Heart right ventricle (tissue), 16 donors: Measurements from ENCODE around the gene EDEM1. TPM values are rescaled to one million over a fixed set of nuclear protein-coding genes. Genes with fewer than 3 reads are reported as not detected.
"Not testable (repeated sequence)": the region's sequence is repeated elsewhere in the genome, so short reads cannot be mapped to it uniquely, and the experiment has no call there.

ENCODE experiments used
- ATAC-seq, 8 donors: fragments of 200-7000 bp; cut with Tn5 transposase; one replicate each; pipeline ENCODE4 v1.9.1; 2020; ENCODE audit warnings: mild to moderate bottlenecking in 8 of 8, moderate library complexity in 8 of 8, moderate number of reproducible peaks in 1 of 8
- DNase-seq, 2 donors: peaks; one replicate each; pipeline ENCODE4 v3.0.0-alpha.2; 2020
- H3K27ac ChIP-seq, 10 donors: fragments of 200-600 bp; sonication (generic) in 2 of 10; one replicate each; pipeline versions ENCODE4 v1.5.0 to v1.8.0; 2020 to 2022; ENCODE audit warnings: mild to moderate bottlenecking in 3 of 10
- H3K27me3 ChIP-seq, 7 donors: fragments of 200-600 bp; one replicate each; pipeline ENCODE4 v1.8.0; 2021 to 2022; ENCODE audit warnings: mild to moderate bottlenecking in 2 of 7
- H3K36me3 ChIP-seq, 9 donors: fragments of 200-600 bp; sonication (generic) in 1 of 9; one replicate each; pipeline versions ENCODE4 v1.5.0 to v1.8.0; 2020 to 2022; ENCODE audit warnings: mild to moderate bottlenecking in 2 of 9
- H3K4me1 ChIP-seq, 9 donors: fragments of 200-600 bp; sonication (generic) in 1 of 9; one replicate each; pipeline versions ENCODE4 v1.5.0 to v1.8.0; 2020 to 2022; ENCODE audit warnings: mild to moderate bottlenecking in 4 of 9
- H3K4me3 ChIP-seq, 10 donors: fragments of 200-600 bp; sonication (generic) in 2 of 10; one replicate each; pipeline versions ENCODE4 v1.5.0 to v1.8.0; 2020 to 2022; ENCODE audit warnings: mild to moderate bottlenecking in 7 of 10, moderate library complexity in 2 of 10
- H3K9me3 ChIP-seq, 11 donors: fragments of 200-600 bp in 10 of 11; sonication (generic) in 2 of 11; one replicate each; pipeline versions ENCODE4 v1.5.0 to v1.8.0; 2013 to 2022; ENCODE audit warnings: mild to moderate bottlenecking in 2 of 11, control low read depth in 1 of 11, moderate library complexity in 1 of 11
- CTCF ChIP-seq, 9 donors: fragments of 200-600 bp; sonication (generic) in 2 of 9; IDR thresholded peaks; one replicate each; pipeline versions ENCODE4 v1.5.0 to v1.8.0; 2021 to 2022; ENCODE audit warnings: antibody characterized with exemption in 9 of 9, mild to moderate bottlenecking in 5 of 9, moderate library complexity in 1 of 9
- WGBS, 2 donors: extraction: QIAGEN DNeasy Blood & Tissue Kit; methylation state at CpG; one replicate each; pipeline ENCODE4 v1.1.7; 2013; ENCODE audit warnings: inconsistent platforms in 1 of 2; 5-methylcytosine and 5-hydroxymethylcytosine counted together
- intact Hi-C, 10 donors: fragments of 100-400 bp; cut with DNase I; formaldehyde crosslinking; loops; one replicate each; pipeline versions ENCODE4 v1.11.1 to v1.14.2; 2022
- polyA plus RNA-seq, 2 donors: library from polyadenylated mRNA; stranded (reverse); fragments of 200-250 nt; gene quantifications; one replicate each; pipeline ENCODE4 v1.2.3, GENCODE V29; 2013
- total RNA-seq, 10 donors: library from RNA; stranded (reverse); fragmentation: NEBNext Ultra II Directional in 3 of 10; extraction: Animal tissue kit (Norgen Biotek cat#: 25700) in 3 of 10; gene quantifications; one replicate each; pipeline versions ENCODE4 v1.2.1 to v1.2.4, GENCODE V29; 2021 to 2023
- donor health status: Arrhythmogenic right ventricular cardiomyopathy.
- donor health status: ischemic (EF 13 %, LVEDD 7.1; RV severe dilation, severe dysfunction).
- donor health status: healthy with polysubstance abuse.
- donor health status: DM: no; HTN: yes; CAD: no.
- donor health status: DM: no; HTN: no; CAD: no.
- donor health status: ischemic (EF 25% LVEDD 6.9; RV normal size, moderate dysfunction).
- donor health status: ischemic (EF 25% LVEDD 5.7; RV mildly dilated, moderate dysfunction).
- donor health status: healthy.
- donor health status: DM: yes; HTN: yes; CAD: no.
- donor health status: Ischemic cardiomyopathy.
- donor health status: ischemic (EF 35%, LVEDD 5.7; RV mildly dilated, moderate dysfunction).
- donor health status: nonischemic (EF 11% LVEDD 7.7; RV severe dilation, severe dysfunction).
- donor health status: DM: yes; HTN: yes; CAD: no.
- donor health status: PGD.
- donor health status: ischemic (EF 29% LVEDD 5.4; RV normal size, mild dysfunction).
- donor health status: nonischemic (EF 23%, LVEDD 6.1; RV moderate dilation, normal function).

EDEM1 gene
- total and polyA plus RNA-seq, 12 donors = 2.2 to 19.0 (median 9.1) TPM

- ATAC-seq (no peak), DNase-seq (no peak)
- intact Hi-C loops = no loop called here
- peaks cover 0 to 2% (median 0%) of the 10 kb centered on the region in 11 donors for H3K9me3 ChIP-seq
- no peak overlapping the region for H3K27ac ChIP-seq
- H3K27me3 ChIP-seq = peaks cover 0 to 5% (median 0%) of the 10 kb centered on the region in 7 donors
- no peaks in the 10 kb centered on the region for H3K36me3 ChIP-seq
- WGBS, 2 donors = 61 to 67% methylated on average over 5 of the region's 5 CpGs
- no peak for TF ChIP-seq CTCF (IDR thresholded peaks at IDR 0.05)
- no peak overlapping the region for H3K4me3 ChIP-seq
- no peaks in the 10 kb centered on the region for H3K4me1 ChIP-seq
Observed at GRCh38 chr3:5238545-5238944, 51.0 kb downstream of the EDEM1 start.

GRCh38 chr3:5239602-5240001 is 52.1 kb downstream of the EDEM1 start:
- Histone ChIP-seq H3K4me3 (no peak overlapping the region), H3K27me3 (peaks cover 0 to 5% (median 0%) of the 10 kb centered on the region in 7 donors), H3K27ac (no peak overlapping the region), H3K36me3 (no peaks in the 10 kb centered on the region), H3K9me3 (peaks cover 0 to 9% (median 0%) of the 10 kb centered on the region in 11 donors), H3K4me1 (no peaks in the 10 kb centered on the region)
- DNase-seq (no peak), ATAC-seq (no peak)
- intact Hi-C loops = no loop called here
- TF ChIP-seq CTCF (IDR thresholded peaks at IDR 0.05) = no peak
- WGBS, 2 donors = 47 to 59% methylated on average over 4 of the region's 4 CpGs

- DNase-seq (no peak), ATAC-seq (no peak)
- Histone ChIP-seq H3K27me3 (peaks cover 0 to 5% (median 0%) of the 10 kb centered on the region in 7 donors), H3K9me3 (peaks cover 0 to 9% (median 0%) of the 10 kb centered on the region in 11 donors), H3K4me3 (no peak overlapping the region), H3K36me3 (no peaks in the 10 kb centered on the region), H3K27ac (no peak overlapping the region), H3K4me1 (no peaks in the 10 kb centered on the region)
- no peak for TF ChIP-seq CTCF (IDR thresholded peaks at IDR 0.05)
- 52 to 77% methylated on average over 1 of the region's 1 CpG for WGBS, 2 donors
- intact Hi-C loops = no loop called here
Observed at GRCh38 chr3:5240740-5241139, 53.2 kb downstream of the EDEM1 start.

GRCh38 chr3:5242785-5243184 is 55.3 kb downstream of the EDEM1 start:
- WGBS, 2 donors = 88 to 89% methylated on average over 20 to 23 of the region's 23 CpGs
- not testable (repeated sequence) for DNase-seq, ATAC-seq

GRCh38 chr3:5245927-5246326 is 58.4 kb downstream of the EDEM1 start:
- Histone ChIP-seq H3K4me1 (no peaks in the 10 kb centered on the region), H3K4me3 (no peak overlapping the region), H3K27me3 (peaks cover 0 to 5% (median 0%) of the 10 kb centered on the region in 7 donors), H3K27ac (no peak overlapping the region), H3K36me3 (no peaks in the 10 kb centered on the region), H3K9me3 (peaks cover 0 to 9% (median 0%) of the 10 kb centered on the region in 11 donors)
- ATAC-seq = no peak
- TF ChIP-seq CTCF (IDR thresholded peaks at IDR 0.05) = no peak
- intact Hi-C loops = no loop called here
- no peak for DNase-seq

More at GRCh38 chr3:5242785-5243184, 55.3 kb downstream of the EDEM1 start:
- H3K27me3 ChIP-seq, intact Hi-C loops, H3K9me3 ChIP-seq, H3K4me3 ChIP-seq, H3K4me1 ChIP-seq, H3K36me3 ChIP-seq, H3K27ac ChIP-seq: not testable (repeated sequence)
